Measurements from ENCODE around the gene STEAP4. TPM values are rescaled to one million over a fixed set of nuclear protein-coding genes. Genes with fewer than 3 reads are reported as not detected.

STEAP4 gene
- total and polyA plus RNA-seq, 4 donors = 3.7 to 43.8 (median 12.8) TPM

- no peaks in the 10 kb centered on the region for H3K36me3 ChIP-seq (ENCODE audit: control insufficient read depth in 4 of 4, insufficient read depth in 3 of 4, low read depth in 1 of 4, low read length in 3 of 4)
- no peak for DNase-seq (ENCODE audit: low spot score)
- 96% methylated on average over 3 of the region's 3 CpGs for WGBS
- no peak overlapping the region for H3K27ac ChIP-seq (ENCODE audit: low read depth in 1 of 2, low read length in 2 of 2)
- peaks cover 2 to 25% (median 9%) of the 10 kb centered on the region in 4 donors for H3K4me1 ChIP-seq (ENCODE audit: control insufficient read depth in 4 of 4, insufficient read depth in 4 of 4, low read length in 3 of 4)
- TF ChIP-seq RXRA (IDR thresholded peaks at IDR 0.05) (no peak), JUND (IDR thresholded peaks at IDR 0.05) (no peak), TAF1 (conservative IDR thresholded peaks at IDR 0.05) (no peak), ZBTB33 (IDR thresholded peaks at IDR 0.05) (no peak), ATF3 (IDR thresholded peaks at IDR 0.05) (no peak), REST (IDR thresholded peaks at IDR 0.05) (no peak), YY1 (IDR thresholded peaks at IDR 0.05) (no peak), HNF4A (conservative IDR thresholded peaks at IDR 0.05) (no peak), FOXA1 (IDR thresholded peaks at IDR 0.05) (no peak)
- H3K4me3 ChIP-seq (ENCODE audit: low read depth in 1 of 3, low read length in 3 of 3) = no peak overlapping the region
- H3K27me3 ChIP-seq (ENCODE audit: control insufficient read depth in 4 of 4, insufficient read depth in 4 of 4, low read length in 3 of 4) = peaks cover 0 to 4% (median 0%) of the 10 kb centered on the region in 4 donors
- no peak overlapping the region for H3K9ac ChIP-seq (ENCODE audit: low read depth in 1 of 2, low read length in 2 of 2)
- no peaks in the 10 kb centered on the region for H3K9me3 ChIP-seq (ENCODE audit: control insufficient read depth in 4 of 4, low read length in 3 of 4)
Measured at GRCh38 chr7:88307823-88308222, 1.1 kb upstream of the STEAP4 start.

- Histone ChIP-seq H3K9ac (ENCODE audit: low read depth in 1 of 2, low read length in 2 of 2) (no peak overlapping the region), H3K9me3 (ENCODE audit: control insufficient read depth in 4 of 4, low read length in 3 of 4) (no peaks in the 10 kb centered on the region), H3K36me3 (ENCODE audit: control insufficient read depth in 4 of 4, insufficient read depth in 3 of 4, low read depth in 1 of 4, low read length in 3 of 4) (no peaks in the 10 kb centered on the region), H3K27ac (ENCODE audit: low read depth in 1 of 2, low read length in 2 of 2) (peak overlapping the region in 1 of 2 donors; percentile 22), H3K4me1 (ENCODE audit: control insufficient read depth in 4 of 4, insufficient read depth in 4 of 4, low read length in 3 of 4) (peaks cover 2 to 25% (median 9%) of the 10 kb centered on the region in 4 donors), H3K4me3 (ENCODE audit: low read depth in 1 of 3, low read length in 3 of 3) (no peak overlapping the region), H3K27me3 (ENCODE audit: control insufficient read depth in 4 of 4, insufficient read depth in 4 of 4, low read length in 3 of 4) (peaks cover 0 to 4% (median 0%) of the 10 kb centered on the region in 4 donors)
- TF ChIP-seq ATF3 (IDR thresholded peaks at IDR 0.05) (no peak), FOXA2 (IDR thresholded peaks at IDR 0.05) (no peak), SP1 (IDR thresholded peaks at IDR 0.05) (no peak), FOXA1 (IDR thresholded peaks at IDR 0.05) (no peak), HNF4A (conservative IDR thresholded peaks at IDR 0.05) (no peak)
- 91% methylated on average over 2 of the region's 2 CpGs for WGBS
- no peak for DNase-seq (ENCODE audit: low spot score)
Measured at GRCh38 chr7:88307412-88307811, 718 bp upstream of the STEAP4 start.

- no peak overlapping the region for H3K9ac ChIP-seq (ENCODE audit: low read depth in 1 of 2, low read length in 2 of 2)
- H3K36me3 ChIP-seq (ENCODE audit: control insufficient read depth in 4 of 4, insufficient read depth in 3 of 4, low read depth in 1 of 4, low read length in 3 of 4) = no peaks in the 10 kb centered on the region
- DNase-seq (ENCODE audit: low spot score) = no peak
- H3K9me3 ChIP-seq (ENCODE audit: control insufficient read depth in 4 of 4, low read length in 3 of 4) = no peaks in the 10 kb centered on the region
- 65% methylated on average over 3 of the region's 3 CpGs for WGBS
- H3K4me3 ChIP-seq (ENCODE audit: low read depth in 1 of 3, low read length in 3 of 3) = peak overlapping the region in 1 of 3 donors; percentile 13
- peaks cover 0 to 4% (median 0%) of the 10 kb centered on the region in 4 donors for H3K27me3 ChIP-seq (ENCODE audit: control insufficient read depth in 4 of 4, insufficient read depth in 4 of 4, low read length in 3 of 4)
- TF ChIP-seq EGR1 (IDR thresholded peaks at IDR 0.05; ENCODE audit: low read depth in 2 of 2) (no peak), TAF1 (conservative IDR thresholded peaks at IDR 0.05) (no peak)
- H3K27ac ChIP-seq (ENCODE audit: low read depth in 1 of 2, low read length in 2 of 2) = no peak overlapping the region
- peaks cover 0 to 9% (median 2%) of the 10 kb centered on the region in 4 donors for H3K4me1 ChIP-seq (ENCODE audit: control insufficient read depth in 4 of 4, insufficient read depth in 4 of 4, low read length in 3 of 4)
Measured at GRCh38 chr7:88305044-88305443, 1.6 kb downstream of the STEAP4 start.

All from liver (tissue), 9 donors.